ENCODE data around the gene ITGA7. TPM values are rescaled to one million over a fixed set of nuclear protein-coding genes. Genes with fewer than 3 reads are reported as not detected.

Gene ITGA7

DNA sequence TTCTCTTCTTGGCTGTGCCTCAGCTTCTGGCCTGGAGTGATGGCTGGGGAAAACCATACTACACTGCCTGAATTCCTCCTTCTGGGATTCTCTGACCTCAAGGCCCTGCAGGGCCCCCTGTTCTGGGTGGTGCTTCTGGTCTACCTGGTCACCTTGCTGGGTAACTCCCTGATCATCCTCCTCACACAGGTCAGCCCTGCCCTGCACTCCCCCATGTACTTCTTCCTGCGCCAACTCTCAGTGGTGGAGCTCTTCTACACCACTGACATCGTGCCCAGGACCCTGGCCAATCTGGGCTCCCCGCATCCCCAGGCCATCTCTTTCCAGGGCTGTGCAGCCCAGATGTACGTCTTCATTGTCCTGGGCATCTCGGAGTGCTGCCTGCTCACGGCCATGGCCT, 70.9 kb downstream of the ITGA7 start, which contains the start of gene OR10P1:
Gene OR10P1 (plus strand): TSS at position 40 of the 400 bp plus-strand sequence. CDS start 0 bp downstream, at position 40.
- H4K8ac ChIP-seq (ENCODE audit: low read length), result no peak within 1 kb of the TSS
- no peaks in the 10 kb centered on the region for H3K79me1 ChIP-seq (replicated peaks; ENCODE audit: low read length, poor library complexity, severe bottlenecking)
- H2AK5ac ChIP-seq (ENCODE audit: low read length, severe bottlenecking), result no peak within 1 kb of the TSS
- no peak within 1 kb of the TSS for H2BK5ac ChIP-seq (ENCODE audit: low read depth, low read length, poor library complexity, severe bottlenecking)
- no peak within 1 kb of the TSS for H3K4ac ChIP-seq (ENCODE audit: low read depth in 1 of 2, low read length in 2 of 2)
- H3K9ac ChIP-seq (ENCODE audit: low read length), result no peak within 1 kb of the TSS
- H3K18ac ChIP-seq (ENCODE audit: low read depth in 1 of 2, low read length in 2 of 2), result no peak within 1 kb of the TSS
- 77% methylated on average over 6 of the region's 6 CpGs for WGBS
- no peak within 1 kb of the TSS for H2BK15ac ChIP-seq (ENCODE audit: low read depth, poor library complexity, severe bottlenecking)
- no peak for DNase-seq
- H3K27me3 ChIP-seq (ENCODE audit: control insufficient read depth in 1 of 2, insufficient read depth in 1 of 2, low read length in 2 of 2), result peaks cover 37 to 81% of the 10 kb centered on the region in 2 experiments
- H3K36me3 ChIP-seq (ENCODE audit: control insufficient read depth in 1 of 2, insufficient read depth in 2 of 2, low read depth in 1 of 2, low read length in 2 of 2), result no peaks in the 10 kb centered on the region
- no peaks in the 10 kb centered on the region for H3K4me1 ChIP-seq (ENCODE audit: control insufficient read depth, insufficient read depth, low read depth, low read length)
- H3K23ac ChIP-seq (ENCODE audit: low read length in 2 of 2), result no peak within 1 kb of the TSS
- no peak within 1 kb of the TSS for H2BK120ac ChIP-seq (ENCODE audit: low read depth, low read length)
- H4K91ac ChIP-seq (ENCODE audit: low read length), result no peak within 1 kb of the TSS
- H3K4me2 ChIP-seq (ENCODE audit: low read length, poor library complexity, severe bottlenecking), result no peak within 1 kb of the TSS
- H3K4me3 ChIP-seq (ENCODE audit: insufficient read depth in 1 of 2, low read depth in 1 of 2, low read length in 2 of 2), result no peak within 1 kb of the TSS
- no peak within 1 kb of the TSS for H3K14ac ChIP-seq (ENCODE audit: low read length in 2 of 2)
- no peak within 1 kb of the TSS for H3K27ac ChIP-seq (ENCODE audit: low read length, poor library complexity, severe bottlenecking)
- H2AFZ ChIP-seq (ENCODE audit: low read depth, low read length), result no peak within 1 kb of the TSS
- H3K9me3 ChIP-seq (ENCODE audit: control insufficient read depth, low read length), result no peaks in the 10 kb centered on the region
- H2BK12ac ChIP-seq (ENCODE audit: low read length in 2 of 2), result no peak within 1 kb of the TSS

GRCh38 chr12:55636116-55636655, 71.5 kb downstream of the ITGA7 start:
- H3K4ac ChIP-seq (ENCODE audit: low read depth in 1 of 2, low read length in 2 of 2), result no peak overlapping the region
- H3K4me2 ChIP-seq (ENCODE audit: low read length, poor library complexity, severe bottlenecking), result no peak overlapping the region
- H3K4me1 ChIP-seq (ENCODE audit: control insufficient read depth, insufficient read depth, low read depth, low read length), result no peaks in the 10 kb centered on the region
- no peak overlapping the region for H3K14ac ChIP-seq (ENCODE audit: low read length in 2 of 2)
- H2AK5ac ChIP-seq (ENCODE audit: low read length, severe bottlenecking), result no peak overlapping the region
- H3K27ac ChIP-seq (ENCODE audit: low read length, poor library complexity, severe bottlenecking), result no peak overlapping the region
- H3K9ac ChIP-seq (ENCODE audit: low read length), result no peak overlapping the region
- H3K4me3 ChIP-seq (ENCODE audit: insufficient read depth in 1 of 2, low read depth in 1 of 2, low read length in 2 of 2), result no peak overlapping the region
- H2BK120ac ChIP-seq (ENCODE audit: low read depth, low read length), result no peak overlapping the region
- 79% methylated on average over 6 of the region's 6 CpGs for WGBS
- no peak overlapping the region for H4K91ac ChIP-seq (ENCODE audit: low read length)
- H3K79me1 ChIP-seq (replicated peaks; ENCODE audit: low read length, poor library complexity, severe bottlenecking), result no peaks in the 10 kb centered on the region
- H3K23ac ChIP-seq (ENCODE audit: low read length in 2 of 2), result no peak overlapping the region
- H3K18ac ChIP-seq (ENCODE audit: low read depth in 1 of 2, low read length in 2 of 2), result no peak overlapping the region
- H2BK15ac ChIP-seq (ENCODE audit: low read depth, poor library complexity, severe bottlenecking), result no peak overlapping the region
- H2AFZ ChIP-seq (ENCODE audit: low read depth, low read length), result no peak overlapping the region
- H2BK5ac ChIP-seq (ENCODE audit: low read depth, low read length, poor library complexity, severe bottlenecking), result no peak overlapping the region
- no peaks in the 10 kb centered on the region for H3K36me3 ChIP-seq (ENCODE audit: control insufficient read depth in 1 of 2, insufficient read depth in 2 of 2, low read depth in 1 of 2, low read length in 2 of 2)
- H3K27me3 ChIP-seq (ENCODE audit: control insufficient read depth in 1 of 2, insufficient read depth in 1 of 2, low read length in 2 of 2), result peaks cover 37 to 80% of the 10 kb centered on the region in 2 experiments
- H3K9me3 ChIP-seq (ENCODE audit: control insufficient read depth, low read length), result no peaks in the 10 kb centered on the region
- no peak overlapping the region for H4K8ac ChIP-seq (ENCODE audit: low read length)
- no peak for DNase-seq
- H2BK12ac ChIP-seq (ENCODE audit: low read length in 2 of 2), result no peak overlapping the region

Small RNAs within 50 kb of the gene (small RNA-seq; reads per million reads assigned to genes)
- not detected for gene AC009779.1 (ENCODE audit: low read depth)
- not detected for gene AC009779.5 (ENCODE audit: low read depth)
- gene RF00017 (ENCODE audit: low read depth), result not detected

All from mesenchymal stem cell (in vitro differentiated cells and primary cell).